SU-DHL-6 (cell line): ENCODE measurements around the gene KIF16B.

Experiments used
- EZH2phosphoT487 ChIP-seq: fragments of 200-600 bp; sonication (generic), shearing (Covaris generic); conservative IDR thresholded peaks from 2 replicates; pipeline ENCODE4 v1.6.1; 2018; ENCODE audit warnings: mild to moderate bottlenecking, antibody characterized with exemption, low read length, moderate library complexity, mixed read lengths
- TF ChIP-seq, protein P1 (sequence below): fragments of 200-600 bp; sonication (generic); IDR thresholded peaks from one replicate; pipeline ENCODE4 v1.5.1; 2017; ENCODE audit warnings: antibody characterized with exemption, mild to moderate bottlenecking, low read length, moderate library complexity; ENCODE audit not compliant: insufficient read depth, poor library complexity, severe bottlenecking

GRCh38 chr20:16469395-16469905 is 103.8 kb downstream of the KIF16B start:
- TF ChIP-seq, protein P1, sequence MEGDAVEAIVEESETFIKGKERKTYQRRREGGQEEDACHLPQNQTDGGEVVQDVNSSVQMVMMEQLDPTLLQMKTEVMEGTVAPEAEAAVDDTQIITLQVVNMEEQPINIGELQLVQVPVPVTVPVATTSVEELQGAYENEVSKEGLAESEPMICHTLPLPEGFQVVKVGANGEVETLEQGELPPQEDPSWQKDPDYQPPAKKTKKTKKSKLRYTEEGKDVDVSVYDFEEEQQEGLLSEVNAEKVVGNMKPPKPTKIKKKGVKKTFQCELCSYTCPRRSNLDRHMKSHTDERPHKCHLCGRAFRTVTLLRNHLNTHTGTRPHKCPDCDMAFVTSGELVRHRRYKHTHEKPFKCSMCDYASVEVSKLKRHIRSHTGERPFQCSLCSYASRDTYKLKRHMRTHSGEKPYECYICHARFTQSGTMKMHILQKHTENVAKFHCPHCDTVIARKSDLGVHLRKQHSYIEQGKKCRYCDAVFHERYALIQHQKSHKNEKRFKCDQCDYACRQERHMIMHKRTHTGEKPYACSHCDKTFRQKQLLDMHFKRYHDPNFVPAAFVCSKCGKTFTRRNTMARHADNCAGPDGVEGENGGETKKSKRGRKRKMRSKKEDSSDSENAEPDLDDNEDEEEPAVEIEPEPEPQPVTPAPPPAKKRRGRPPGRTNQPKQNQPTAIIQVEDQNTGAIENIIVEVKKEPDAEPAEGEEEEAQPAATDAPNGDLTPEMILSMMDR, result no peak
- TF ChIP-seq EZH2phosphoT487, result no peak
